ENCODE results near the gene GALNT9.
"Not testable (repeated sequence)": the region's sequence is repeated elsewhere in the genome, so short reads cannot be mapped to it uniquely, and the experiment has no call there.

GALNT9 gene

DNA sequence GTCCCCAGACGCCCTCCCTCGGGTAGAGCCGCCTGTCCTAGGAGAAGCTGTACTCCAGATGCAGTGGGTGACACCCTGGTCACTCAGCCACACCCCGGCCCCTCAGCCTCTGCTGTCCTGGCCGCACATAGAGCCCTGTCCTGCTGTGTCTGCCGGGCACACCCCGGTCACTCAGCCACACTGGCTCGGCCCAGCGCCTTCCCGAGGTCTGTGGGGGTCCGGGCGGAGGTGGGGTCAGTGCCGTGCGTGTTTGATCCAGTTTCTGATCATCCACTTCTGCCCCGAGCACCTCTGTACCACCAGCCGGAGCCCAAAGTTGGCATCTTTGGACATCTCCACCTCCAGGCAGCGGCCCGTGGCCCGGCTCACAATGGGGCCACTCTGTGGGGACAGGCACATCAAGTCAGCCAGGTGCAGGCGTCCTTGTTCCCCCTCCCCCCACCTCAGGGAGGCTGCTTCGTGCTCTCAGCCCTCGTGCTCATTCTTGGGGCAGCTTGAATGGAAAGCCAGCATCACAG is 132.5 kb downstream of the GALNT9 start:
- DNase-seq (ENCODE audit: low spot score): no peak

DNA sequence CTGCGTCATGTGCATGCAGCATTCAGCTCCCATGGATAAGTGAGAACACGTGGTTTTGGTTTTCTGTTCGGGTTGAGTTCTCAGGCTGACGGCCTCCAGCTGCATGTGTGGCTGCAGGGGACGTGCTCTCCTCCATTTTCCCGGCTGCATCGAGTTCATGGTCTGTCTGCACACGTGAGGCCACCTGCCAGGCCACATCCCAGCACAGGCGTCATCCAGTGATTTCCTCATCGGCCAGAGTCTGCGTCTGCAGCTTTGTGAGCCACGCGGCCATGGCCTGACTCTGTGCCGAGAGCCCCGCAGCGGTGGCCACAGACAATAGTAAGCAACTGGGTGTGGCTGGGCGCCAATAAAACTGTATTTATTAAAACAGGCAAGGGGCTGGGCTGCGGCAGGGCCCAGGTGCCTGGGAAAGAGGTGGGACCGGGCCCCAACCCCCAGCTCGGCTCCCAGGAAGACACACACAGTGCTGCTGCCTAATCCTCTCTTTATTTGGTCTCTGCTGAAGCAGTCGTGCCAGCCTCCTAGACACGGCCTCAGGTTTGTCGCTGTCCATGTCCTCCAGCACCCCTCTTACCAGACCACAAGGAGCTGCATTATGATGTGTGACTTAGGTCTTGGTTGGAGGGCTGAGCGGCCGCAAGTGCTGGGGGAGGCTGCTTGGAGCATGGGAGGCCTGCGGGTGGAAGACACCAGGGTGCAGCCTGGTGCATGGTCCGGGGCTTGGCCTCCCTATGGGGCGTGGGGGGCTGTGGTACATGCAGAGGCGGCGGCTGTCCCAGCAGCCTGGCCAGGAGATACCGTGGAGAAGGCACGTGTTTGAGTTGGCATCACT is 133.1 kb downstream of the GALNT9 start:
- no peak for DNase-seq (ENCODE audit: low spot score)

DNA sequence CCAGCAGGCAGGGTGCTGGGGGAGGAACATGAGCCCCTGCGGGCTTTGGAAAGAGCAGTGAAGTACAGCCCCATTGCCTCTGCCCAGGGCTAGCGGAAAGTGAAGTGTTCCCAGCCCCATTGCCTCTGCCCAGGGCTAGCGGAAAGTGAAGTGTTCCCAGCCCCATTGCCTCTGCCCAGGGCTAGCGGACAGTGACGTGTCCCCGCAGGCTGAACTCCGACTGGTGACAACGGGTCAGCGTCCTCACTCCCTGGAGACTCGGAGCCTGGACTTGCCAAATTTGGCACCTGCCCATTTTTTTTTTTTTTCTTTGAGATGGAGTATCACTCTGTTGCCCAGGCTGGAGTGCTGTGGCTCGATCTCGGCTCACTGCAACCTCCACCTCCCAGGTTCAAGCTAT is 134.1 kb downstream of the GALNT9 start:
- not testable (repeated sequence) for DNase-seq (ENCODE audit: low spot score)

DNA sequence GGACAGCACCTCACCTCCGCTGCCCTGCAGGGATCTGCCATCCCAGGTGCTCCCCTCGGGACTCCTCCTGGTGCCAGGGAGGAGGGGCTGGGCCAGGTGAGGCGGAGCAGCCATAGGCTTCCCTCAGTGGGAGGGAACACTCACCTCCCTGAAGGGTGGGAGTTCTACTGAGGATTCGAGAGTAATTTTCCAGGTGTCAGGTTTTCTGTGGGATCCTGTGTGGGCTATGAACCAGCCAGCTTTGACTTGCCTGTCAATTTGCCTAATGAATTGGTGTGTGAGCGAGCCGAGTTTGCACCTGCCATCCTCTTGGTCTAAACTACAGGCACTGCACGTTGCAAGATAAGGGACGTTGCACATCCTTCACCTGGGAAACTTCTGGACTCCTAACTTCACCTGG is 134.8 kb downstream of the GALNT9 start:
- no peak for DNase-seq (ENCODE audit: low spot score)

DNA sequence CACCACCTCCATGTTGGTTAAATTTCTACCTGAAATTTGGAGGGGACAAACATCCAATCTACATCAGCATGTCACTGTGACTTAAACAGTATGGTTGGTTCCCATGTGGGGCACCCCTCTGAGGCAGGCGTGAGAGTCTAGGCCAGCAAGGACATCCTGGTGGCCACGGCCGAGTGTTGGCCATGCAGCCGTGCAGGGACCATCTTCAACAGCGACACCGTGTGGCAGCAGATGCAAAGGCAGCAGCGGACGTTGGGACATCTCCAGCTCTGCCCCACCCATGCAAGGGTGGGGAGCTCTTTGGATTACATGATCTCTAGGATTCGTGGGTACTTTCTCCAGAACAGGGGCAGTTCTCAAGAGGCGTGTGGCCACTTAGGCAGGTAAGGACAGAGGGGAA is 135.3 kb downstream of the GALNT9 start:
- DNase-seq (ENCODE audit: low spot score): no peak

DNA sequence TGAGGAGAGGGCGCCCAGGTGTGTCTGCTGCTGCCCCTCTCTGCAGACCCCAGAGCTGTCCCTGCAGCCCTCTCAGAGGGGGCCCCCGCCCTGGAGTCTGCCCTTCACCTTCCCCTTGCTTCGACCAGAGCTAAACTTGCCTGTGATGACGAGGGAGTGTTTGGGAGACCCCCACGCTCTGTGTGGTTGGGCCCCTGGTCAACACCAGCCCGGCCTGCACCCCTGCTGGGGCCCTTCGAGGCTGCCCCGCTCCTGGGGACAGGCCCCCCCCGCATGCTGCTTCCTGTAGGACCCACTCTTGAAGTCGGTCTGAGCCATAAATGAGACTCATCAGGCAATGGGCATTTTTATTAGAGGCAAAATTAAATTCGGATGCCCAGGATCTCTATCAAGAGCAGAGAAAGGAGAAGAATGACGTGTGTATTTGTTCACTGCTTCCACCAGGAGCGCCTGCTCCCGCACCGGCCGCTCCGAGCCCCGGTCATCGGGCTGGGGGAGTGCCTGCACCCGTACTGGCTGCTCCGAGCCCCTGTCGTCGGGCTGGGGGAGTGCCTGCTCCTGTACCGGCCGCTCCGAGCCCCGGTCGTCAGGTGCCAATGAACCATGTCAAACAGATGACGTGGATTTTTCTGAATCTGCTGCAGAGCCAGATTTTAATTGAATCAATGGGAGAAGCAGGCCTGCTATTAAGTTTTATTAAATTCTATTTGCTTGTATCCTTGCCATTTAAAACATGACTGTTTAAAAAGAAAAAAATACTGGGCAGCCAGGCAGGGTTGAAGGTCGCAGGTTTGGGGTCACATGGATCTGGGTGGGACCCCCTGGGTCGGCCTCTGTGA is 137.5 kb downstream of the GALNT9 start:
- DNase-seq (ENCODE audit: low spot score): no peak

DNA sequence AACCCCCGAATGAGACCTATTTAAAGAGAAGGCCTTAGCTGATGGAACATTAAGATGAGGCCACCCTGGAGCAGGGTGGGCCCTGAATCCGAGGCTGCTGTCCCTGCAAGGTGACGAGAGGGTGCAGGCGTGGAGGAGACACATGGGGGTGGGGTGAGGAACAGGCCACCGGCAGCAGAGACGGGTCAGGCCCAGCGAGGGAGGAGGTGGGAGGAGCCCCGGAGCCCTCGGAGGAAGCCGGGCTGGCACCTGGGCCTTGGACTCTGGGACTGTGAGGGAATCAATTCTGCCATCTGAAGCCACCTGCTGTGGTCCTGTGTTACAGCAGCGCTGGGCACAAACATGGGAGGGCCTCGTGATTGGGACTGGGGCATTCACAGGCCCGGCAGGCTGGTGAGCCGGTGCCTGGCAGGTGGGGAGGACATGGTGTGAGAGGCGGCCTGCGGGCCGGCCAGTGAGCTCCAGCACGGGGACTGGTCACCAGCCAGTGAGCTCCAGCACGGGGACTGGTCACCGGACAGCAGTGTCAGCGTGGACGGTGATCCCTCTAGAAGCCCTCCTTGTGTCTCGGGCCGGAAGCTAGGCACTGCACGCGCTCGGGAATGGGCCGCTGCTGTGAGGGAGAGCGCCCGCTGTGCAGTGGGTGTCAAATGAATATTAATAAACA is 138.4 kb downstream of the GALNT9 start:
- no peak for DNase-seq (ENCODE audit: low spot score)

- DNase-seq (ENCODE audit: low spot score): no peak
Measured at GRCh38 chr12:132190012-132190755, 139.2 kb downstream of the GALNT9 start.

DNA sequence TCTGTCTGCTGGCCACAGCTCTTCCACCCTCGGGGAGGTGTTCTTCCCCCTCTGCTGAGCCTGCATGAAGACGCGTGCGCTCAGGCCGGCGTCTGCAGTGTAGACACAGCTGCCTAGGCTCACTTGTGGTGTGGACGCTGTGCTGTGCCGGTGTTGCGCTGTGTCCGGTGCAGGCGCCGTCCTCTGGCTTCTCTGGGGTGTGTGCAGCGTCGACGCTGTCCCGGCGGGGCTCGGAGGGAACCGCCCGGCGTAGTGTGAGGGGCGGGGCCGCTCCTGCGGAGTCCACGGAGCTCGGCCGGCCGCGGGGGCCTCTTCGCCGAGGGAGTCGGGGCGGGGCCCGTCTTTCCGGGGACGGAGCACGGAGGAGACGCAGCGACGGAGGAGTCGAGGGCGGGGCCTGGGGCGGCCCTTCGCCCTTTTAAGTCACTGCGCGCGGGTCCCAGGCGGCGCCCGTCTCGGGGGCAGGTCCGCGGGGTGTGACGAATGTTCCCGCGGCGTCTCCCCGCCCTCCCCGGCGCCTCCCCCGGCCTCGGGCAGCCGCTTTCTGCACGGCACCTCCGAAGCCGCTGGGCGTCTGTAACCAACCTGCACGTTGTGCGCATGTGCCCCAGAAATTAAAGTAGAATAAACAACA is 139.9 kb downstream of the GALNT9 start:
- DNase-seq (ENCODE audit: low spot score): peak; percentile 92

DNA sequence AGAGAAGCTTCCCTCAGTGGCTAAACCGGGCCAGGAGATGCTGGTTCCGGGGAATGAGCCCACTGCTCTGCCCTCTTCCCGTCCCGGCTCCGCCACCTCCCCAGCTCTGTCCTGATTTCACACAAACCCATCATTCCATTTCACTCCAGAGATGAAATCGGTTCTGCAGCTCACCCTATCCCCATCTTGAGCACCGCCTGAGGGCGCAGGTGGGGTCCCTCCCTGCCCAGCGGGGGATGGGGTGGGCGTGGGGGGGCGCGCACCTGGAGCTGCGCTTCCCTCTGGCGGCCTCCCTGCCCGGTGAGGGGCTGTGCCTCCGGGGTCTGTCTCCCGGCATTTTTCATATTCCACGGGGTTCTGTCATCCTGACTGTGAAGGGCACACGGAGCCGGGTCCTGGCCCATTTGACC is 140.5 kb downstream of the GALNT9 start:
- DNase-seq (ENCODE audit: low spot score): no peak

GRCh38 chr12:132188451-132188901 is 140.9 kb downstream of the GALNT9 start:
- no peak for DNase-seq (ENCODE audit: low spot score)

DNA sequence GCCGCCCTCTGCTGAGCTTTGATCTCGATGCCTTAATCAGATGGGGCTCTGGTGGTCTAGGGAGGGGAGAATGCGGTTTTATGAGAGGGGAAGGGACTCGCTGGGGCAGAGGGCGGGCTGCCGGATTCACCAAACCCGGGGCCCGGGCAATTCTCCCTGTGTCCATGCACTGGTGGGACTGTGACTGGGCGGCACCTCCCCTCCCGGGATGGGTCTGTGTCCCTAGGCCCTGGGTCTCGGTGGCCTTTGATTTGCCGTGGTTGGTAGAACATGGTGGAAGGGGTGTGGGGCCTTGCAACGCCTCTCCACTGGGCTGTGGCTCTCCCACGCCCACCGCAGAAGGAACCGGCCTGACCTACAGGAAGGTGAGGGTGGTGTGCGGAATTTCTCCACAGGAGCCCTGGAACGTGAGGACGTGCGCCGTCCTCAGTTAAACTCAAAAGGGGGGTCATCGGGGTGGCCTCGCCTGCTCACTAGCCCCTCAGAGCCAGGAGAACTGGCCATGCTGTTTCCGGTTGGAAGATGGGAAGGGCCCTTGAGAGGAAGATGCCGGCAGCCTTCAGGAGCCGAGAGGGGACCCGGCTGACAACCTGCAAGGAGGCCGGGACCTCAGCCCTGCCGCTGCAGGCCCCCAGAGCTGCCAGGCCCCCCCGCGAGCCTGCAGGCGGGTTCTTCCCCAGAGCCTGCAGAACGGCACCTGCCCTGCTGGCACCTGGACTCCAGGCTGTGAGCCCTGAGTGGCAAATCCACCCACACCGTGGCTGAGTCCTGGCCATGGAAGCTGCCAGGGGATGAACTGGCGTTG is 141.5 kb downstream of the GALNT9 start:
- DNase-seq (ENCODE audit: low spot score): no peak

- DNase-seq (ENCODE audit: low spot score): no peak
Measured at GRCh38 chr12:132186857-132187620, 142.3 kb downstream of the GALNT9 start.

DNA sequence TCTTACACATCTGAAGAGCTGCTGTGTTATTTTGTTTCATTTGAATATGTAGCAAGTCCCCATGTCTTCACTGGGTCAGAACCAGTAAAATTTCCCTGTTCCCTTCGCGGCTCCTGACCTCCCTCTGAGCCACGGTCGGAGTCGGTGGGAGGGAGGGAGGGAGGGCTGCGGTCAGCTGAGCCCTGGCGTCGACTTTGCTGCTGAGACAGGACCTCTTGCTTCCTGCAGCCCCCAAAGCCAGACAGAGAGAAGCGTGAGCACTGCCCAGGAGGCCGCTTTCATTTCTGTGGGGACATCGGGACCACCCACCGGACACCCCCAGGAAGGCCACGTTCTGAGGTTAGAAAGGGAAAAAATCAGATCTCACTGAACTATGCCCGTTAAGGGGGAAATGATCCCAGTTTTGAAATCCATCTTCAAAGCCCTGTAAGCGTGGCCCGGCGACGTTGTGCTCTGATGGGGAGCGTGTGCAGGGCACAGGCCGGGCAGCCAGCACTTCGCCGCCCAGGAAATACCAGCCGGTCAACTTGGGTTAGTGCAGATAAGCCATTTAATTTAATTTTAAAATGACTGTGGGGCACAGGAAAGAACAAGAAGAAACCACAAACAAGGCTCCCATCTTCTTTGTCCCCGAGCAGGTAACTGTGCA is 143.1 kb downstream of the GALNT9 start:
- DNase-seq (ENCODE audit: low spot score): no peak

- no peak for DNase-seq (ENCODE audit: low spot score)
Measured at GRCh38 chr12:132185705-132186104, 143.7 kb downstream of the GALNT9 start.

GRCh38 chr12:132182711-132183365 is 146.6 kb downstream of the GALNT9 start:
- no peak for DNase-seq (ENCODE audit: low spot score)

DNA sequence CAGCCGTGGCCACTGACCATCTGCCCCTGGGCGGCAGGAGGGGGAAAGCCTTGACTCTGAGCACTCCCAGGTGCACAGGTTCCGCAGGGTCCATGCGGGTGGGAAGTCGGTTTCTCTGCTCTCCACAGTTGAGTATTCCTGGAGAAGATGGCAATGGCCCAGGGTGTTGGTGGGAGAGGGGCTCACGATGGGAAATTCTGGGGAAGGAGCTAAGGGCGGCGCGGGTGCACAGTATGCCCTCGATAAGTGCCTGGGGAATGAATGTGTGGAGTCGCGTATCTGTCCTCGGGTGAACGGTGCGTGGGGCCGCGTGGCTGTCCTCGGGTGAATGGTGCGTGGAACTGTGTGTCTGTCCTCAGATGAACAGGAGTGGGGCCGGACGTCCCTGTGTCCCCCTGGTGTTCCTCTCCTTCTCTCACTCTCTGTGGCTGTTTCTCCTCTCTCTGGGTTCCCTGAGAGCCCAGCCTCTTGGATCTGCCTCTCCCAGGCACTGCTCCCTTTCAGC is 147.1 kb downstream of the GALNT9 start:
- no peak for DNase-seq (ENCODE audit: low spot score)

DNA sequence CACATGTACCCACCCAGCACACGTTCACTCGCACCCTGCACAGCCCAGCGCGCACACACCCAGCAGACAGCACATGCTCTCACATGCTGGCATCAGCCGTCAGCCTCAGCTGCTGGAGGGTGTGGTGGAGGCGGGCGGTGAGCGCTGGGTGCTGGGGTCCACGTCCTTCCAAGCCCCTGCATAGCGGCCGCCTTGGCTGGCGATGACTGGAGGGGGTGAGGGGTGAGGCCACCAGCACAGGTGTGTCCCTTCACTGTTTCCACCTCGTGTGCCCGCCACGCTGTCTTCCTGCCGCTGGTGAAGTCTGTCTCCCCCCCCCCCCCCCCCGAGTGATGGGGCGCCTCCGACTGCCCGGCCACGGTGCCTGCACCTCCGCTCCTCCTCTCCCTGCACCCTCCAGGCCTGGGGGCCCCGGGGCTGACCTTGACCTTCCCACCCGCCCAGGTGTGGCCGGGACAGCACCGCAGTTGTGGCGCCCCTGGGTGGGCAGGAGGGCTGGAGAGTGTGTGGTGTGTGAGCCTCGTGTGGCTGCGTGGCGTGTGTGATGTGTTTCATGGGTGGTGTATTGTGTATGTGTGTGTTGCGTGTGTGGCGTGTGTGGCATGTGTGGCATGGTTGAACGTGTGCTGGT is 147.7 kb downstream of the GALNT9 start:
- DNase-seq (ENCODE audit: low spot score): no peak

All from activated CD4-positive, alpha-beta T cell treated with anti-CD3 and anti-CD28 coated beads, Interleukin-2, Interleukin-4, amounts not matched to agents 100 ng/mL and 50 ng/mL, durations not matched to agents 16 hours and 8 hours (primary cell).